ENCODE measurements around the gene NFIB.
A peak's percentile ranks its signal among the peaks of the same experiment; 100 is the strongest.

The NFIB gene

GRCh38 chr9:14313951-14314423 lies at the start of gene NFIB:
Gene NFIB (minus strand): TSS chr9:14314141. CDS start chr9:14313511, 630 bp downstream.
- peak; percentile 43 for DNase-seq (ENCODE audit: low spot score)
- FAIRE-seq, result no peak

GRCh38 chr9:14362175-14362574 lies 48.2 kb upstream of the NFIB start:
- FAIRE-seq (no peak), DNase-seq (ENCODE audit: low spot score) (no peak)

- no peak for DNase-seq (ENCODE audit: low spot score)
- FAIRE-seq, result no peak
These were observed 47.1 kb upstream of the NFIB start for GRCh38 chr9:14361074-14361473.

- FAIRE-seq, result no peak
These were observed 44.6 kb upstream of the NFIB start for GRCh38 chr9:14358523-14358922.

GRCh38 chr9:14356351-14357265 lies 42.7 kb upstream of the NFIB start:
- DNase-seq (ENCODE audit: low spot score) (no peak), FAIRE-seq (no peak)

More at GRCh38 chr9:14358523-14358922, 44.6 kb upstream of the NFIB start:
- no peak for DNase-seq (ENCODE audit: low spot score)

- DNase-seq (ENCODE audit: low spot score) (no peak), FAIRE-seq (no peak)
These were observed 40.3 kb upstream of the NFIB start for GRCh38 chr9:14354201-14354600.

- DNase-seq (ENCODE audit: low spot score) (peak; percentile 66), FAIRE-seq (no peak)
These were observed 39.5 kb upstream of the NFIB start for GRCh38 chr9:14353222-14354056.

- DNase-seq (ENCODE audit: low spot score), result no peak
- no peak for FAIRE-seq
These were observed 38.6 kb upstream of the NFIB start for GRCh38 chr9:14352503-14352902.

GRCh38 chr9:14351221-14351836 lies 37.4 kb upstream of the NFIB start:
- FAIRE-seq (no peak), DNase-seq (ENCODE audit: low spot score) (no peak)

GRCh38 chr9:14350754-14351153 lies 36.8 kb upstream of the NFIB start:
- DNase-seq (ENCODE audit: low spot score), result no peak
- FAIRE-seq, result no peak

- DNase-seq (ENCODE audit: low spot score), result no peak
- FAIRE-seq, result no peak
These were observed 36.4 kb upstream of the NFIB start for GRCh38 chr9:14350349-14350728.

GRCh38 chr9:14349447-14350348 lies 35.8 kb upstream of the NFIB start:
- DNase-seq (ENCODE audit: low spot score), result no peak
- FAIRE-seq, result no peak

GRCh38 chr9:14349146-14349446 lies 35.2 kb upstream of the NFIB start:
- no peak for FAIRE-seq

GRCh38 chr9:14348373-14349145 lies 34.6 kb upstream of the NFIB start:
- FAIRE-seq, result no peak
- no peak for DNase-seq (ENCODE audit: low spot score)

More at GRCh38 chr9:14349146-14349446, 35.2 kb upstream of the NFIB start:
- no peak for DNase-seq (ENCODE audit: low spot score)

- FAIRE-seq (no peak), DNase-seq (ENCODE audit: low spot score) (no peak)
These were observed 34.1 kb upstream of the NFIB start for GRCh38 chr9:14348123-14348372.

GRCh38 chr9:14347406-14348122 lies 33.6 kb upstream of the NFIB start:
- no peak for FAIRE-seq
- no peak for DNase-seq (ENCODE audit: low spot score)

- DNase-seq (ENCODE audit: low spot score) (no peak), FAIRE-seq (no peak)
These were observed 33.0 kb upstream of the NFIB start for GRCh38 chr9:14346811-14347405.

- DNase-seq (ENCODE audit: low spot score) (no peak), FAIRE-seq (no peak)
These were observed 32.4 kb upstream of the NFIB start for GRCh38 chr9:14346231-14346791.

Data from urothelium cell line (cell line).